ENCODE data around the gene PPIF. TPM values are rescaled to one million over a fixed set of nuclear protein-coding genes. Genes with fewer than 3 reads are reported as not detected.
A peak's percentile ranks its signal among the peaks of the same experiment; 100 is the strongest.

PPIF gene
- total and polyA plus RNA-seq, 4 donors: 22.2 to 84.3 (median 60.0) TPM

- Histone ChIP-seq H3K4me1 (ENCODE audit: control insufficient read depth in 4 of 4, insufficient read depth in 4 of 4, low read length in 3 of 4) (peaks cover 40 to 56% (median 47%) of the 10 kb centered on the region in 4 donors), H3K27me3 (ENCODE audit: control insufficient read depth in 4 of 4, insufficient read depth in 4 of 4, low read length in 3 of 4) (no peaks in the 10 kb centered on the region), H3K9ac (ENCODE audit: low read depth in 1 of 2, low read length in 2 of 2) (no peak overlapping the region), H3K36me3 (ENCODE audit: control insufficient read depth in 4 of 4, insufficient read depth in 3 of 4, low read depth in 1 of 4, low read length in 3 of 4) (peaks cover 0 to 2% (median 0%) of the 10 kb centered on the region in 4 donors), H3K4me3 (ENCODE audit: low read depth in 1 of 3, low read length in 3 of 3) (no peak overlapping the region), H3K27ac (ENCODE audit: low read depth in 1 of 2, low read length in 2 of 2) (peak overlapping the region; percentile 65 to 82), H3K9me3 (ENCODE audit: control insufficient read depth in 4 of 4, low read length in 3 of 4) (no peaks in the 10 kb centered on the region)
- TF ChIP-seq RXRA (IDR thresholded peaks at IDR 0.05): peak in 1 of 2 donors; percentile 15
- no peak for TF ChIP-seq FOXA2 (IDR thresholded peaks at IDR 0.05)
- 72% methylated on average over 23 of the region's 23 CpGs for WGBS
- DNase-seq (ENCODE audit: low spot score): no peak
Observed at GRCh38 chr10:79401015-79401921, 54.0 kb downstream of the PPIF start.

- no peak overlapping the region for H3K4me3 ChIP-seq (ENCODE audit: low read depth in 1 of 3, low read length in 3 of 3)
- H3K9me3 ChIP-seq (ENCODE audit: control insufficient read depth in 4 of 4, low read length in 3 of 4): no peaks in the 10 kb centered on the region
- TF ChIP-seq HNF4G (IDR thresholded peaks at IDR 0.05): no peak
- no peak for TF ChIP-seq FOXA2 (IDR thresholded peaks at IDR 0.05)
- TF ChIP-seq HNF4A (conservative IDR thresholded peaks at IDR 0.05): no peak
- TF ChIP-seq FOXA1 (IDR thresholded peaks at IDR 0.05): no peak
- TF ChIP-seq SP1 (IDR thresholded peaks at IDR 0.05): no peak
- no peak overlapping the region for H3K9ac ChIP-seq (ENCODE audit: low read depth in 1 of 2, low read length in 2 of 2)
- 93% methylated on average over 7 of the region's 7 CpGs for WGBS
- peaks cover 36 to 46% (median 42%) of the 10 kb centered on the region in 4 donors for H3K4me1 ChIP-seq (ENCODE audit: control insufficient read depth in 4 of 4, insufficient read depth in 4 of 4, low read length in 3 of 4)
- H3K36me3 ChIP-seq (ENCODE audit: control insufficient read depth in 4 of 4, insufficient read depth in 3 of 4, low read depth in 1 of 4, low read length in 3 of 4): peaks cover 0 to 2% (median 0%) of the 10 kb centered on the region in 4 donors
- DNase-seq (ENCODE audit: low spot score): no peak
- no peaks in the 10 kb centered on the region for H3K27me3 ChIP-seq (ENCODE audit: control insufficient read depth in 4 of 4, insufficient read depth in 4 of 4, low read length in 3 of 4)
- H3K27ac ChIP-seq (ENCODE audit: low read depth in 1 of 2, low read length in 2 of 2): peak overlapping the region; percentile 73 to 78
Observed at GRCh38 chr10:79402625-79402946, 55.3 kb downstream of the PPIF start.

GRCh38 chr10:79402951-79403350 is 55.7 kb downstream of the PPIF start:
- no peaks in the 10 kb centered on the region for H3K9me3 ChIP-seq (ENCODE audit: control insufficient read depth in 4 of 4, low read length in 3 of 4)
- no peak overlapping the region for H3K9ac ChIP-seq (ENCODE audit: low read depth in 1 of 2, low read length in 2 of 2)
- H3K27me3 ChIP-seq (ENCODE audit: control insufficient read depth in 4 of 4, insufficient read depth in 4 of 4, low read length in 3 of 4): no peaks in the 10 kb centered on the region
- H3K4me1 ChIP-seq (ENCODE audit: control insufficient read depth in 4 of 4, insufficient read depth in 4 of 4, low read length in 3 of 4): peaks cover 33 to 46% (median 39%) of the 10 kb centered on the region in 4 donors
- DNase-seq (ENCODE audit: low spot score): no peak
- peaks cover 0 to 2% (median 0%) of the 10 kb centered on the region in 4 donors for H3K36me3 ChIP-seq (ENCODE audit: control insufficient read depth in 4 of 4, insufficient read depth in 3 of 4, low read depth in 1 of 4, low read length in 3 of 4)
- no peak for TF ChIP-seq REST (IDR thresholded peaks at IDR 0.05)
- no peak overlapping the region for H3K4me3 ChIP-seq (ENCODE audit: low read depth in 1 of 3, low read length in 3 of 3)
- peak overlapping the region; percentile 73 to 78 for H3K27ac ChIP-seq (ENCODE audit: low read depth in 1 of 2, low read length in 2 of 2)
- 50% methylated on average over 8 of the region's 8 CpGs for WGBS
